ENCODE measurements around the gene IL32.

DNA sequence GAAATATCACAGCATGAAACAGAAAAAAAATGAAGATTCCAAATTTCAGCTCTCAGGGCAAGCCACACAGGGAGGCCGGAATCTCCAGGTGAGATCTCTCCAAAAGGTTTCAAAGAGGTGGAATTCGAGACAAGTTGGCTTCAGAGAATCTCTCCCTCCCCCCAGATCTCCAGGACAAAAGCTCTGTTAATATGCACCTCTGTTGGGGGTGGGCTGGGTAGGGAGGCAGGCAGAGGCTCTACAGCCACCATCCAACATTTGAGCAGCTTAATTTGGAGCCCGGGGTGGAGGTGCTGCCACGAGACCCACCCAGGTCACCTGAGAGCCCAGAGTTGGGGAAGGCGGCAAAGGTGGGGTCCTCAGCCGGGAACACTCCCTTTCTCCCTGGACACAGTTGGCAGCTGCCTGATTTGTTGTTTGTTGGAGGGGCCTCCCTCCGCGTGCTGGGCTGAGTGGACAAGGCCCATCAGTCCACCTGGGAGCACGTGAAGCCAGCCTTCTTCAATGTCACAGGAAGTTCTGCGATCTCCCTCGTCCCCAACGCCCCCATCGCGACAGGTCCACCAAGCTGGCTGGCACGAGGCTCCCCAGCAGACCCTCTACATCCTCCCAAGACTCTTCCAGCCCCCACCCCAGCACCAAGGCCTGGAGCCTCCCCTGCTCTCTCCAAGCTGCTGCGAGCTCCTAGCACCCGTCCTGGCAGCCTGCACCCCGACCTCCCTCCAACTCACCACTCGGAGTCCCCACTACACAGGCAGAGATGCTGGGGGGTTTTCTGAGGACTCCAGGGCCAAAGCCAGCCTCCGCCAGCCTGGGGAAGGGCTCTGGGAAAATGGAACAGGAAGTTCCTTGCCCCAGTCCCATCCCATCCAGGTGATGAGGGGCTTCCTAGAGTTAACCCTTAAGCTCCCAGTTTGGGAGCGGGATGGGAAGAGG lies 33.3 kb downstream of the IL32 start, which contains the start of gene ZSCAN10:
- TF ChIP-seq EZH2 (IDR thresholded peaks at IDR 0.05; ENCODE audit: borderline replicate concordance, low read depth, low read length) (no peak), MAZ (CRISPR knock-in tag; conservative IDR thresholded peaks at IDR 0.05 in 1 of 2, IDR thresholded peaks at IDR 0.05 in 1 of 2) (no peak), POLR2AphosphoS5 (IDR thresholded peaks at IDR 0.05; ENCODE audit: control insufficient read depth, insufficient read depth, low read depth, low read length) (no peak), MYNN (IDR thresholded peaks at IDR 0.05) (no peak), MYNN (CRISPR knock-in tag; IDR thresholded peaks at IDR 0.05) (no peak), FOXK2 (conservative IDR thresholded peaks at IDR 0.05 in 1 of 2, IDR thresholded peaks at IDR 0.05 in 1 of 2; ENCODE audit: low read depth in 2 of 2) (no peak), NFIC (IDR thresholded peaks at IDR 0.05) (no peak), FOXJ3 (CRISPR knock-in tag; IDR thresholded peaks at IDR 0.05) (no peak), MAFF (IDR thresholded peaks at IDR 0.05; ENCODE audit: low read length) (no peak), HNRNPLL (IDR thresholded peaks at IDR 0.05; ENCODE audit: low read depth, low read length, poor library complexity, severe bottlenecking) (no peak), SMARCB1 (IDR thresholded peaks at IDR 0.05; ENCODE audit: insufficient read length, low read depth) (no peak), ELF2 (CRISPR knock-in tag; IDR thresholded peaks at IDR 0.05) (no peak)
- TF ChIP-seq, protein P1, sequence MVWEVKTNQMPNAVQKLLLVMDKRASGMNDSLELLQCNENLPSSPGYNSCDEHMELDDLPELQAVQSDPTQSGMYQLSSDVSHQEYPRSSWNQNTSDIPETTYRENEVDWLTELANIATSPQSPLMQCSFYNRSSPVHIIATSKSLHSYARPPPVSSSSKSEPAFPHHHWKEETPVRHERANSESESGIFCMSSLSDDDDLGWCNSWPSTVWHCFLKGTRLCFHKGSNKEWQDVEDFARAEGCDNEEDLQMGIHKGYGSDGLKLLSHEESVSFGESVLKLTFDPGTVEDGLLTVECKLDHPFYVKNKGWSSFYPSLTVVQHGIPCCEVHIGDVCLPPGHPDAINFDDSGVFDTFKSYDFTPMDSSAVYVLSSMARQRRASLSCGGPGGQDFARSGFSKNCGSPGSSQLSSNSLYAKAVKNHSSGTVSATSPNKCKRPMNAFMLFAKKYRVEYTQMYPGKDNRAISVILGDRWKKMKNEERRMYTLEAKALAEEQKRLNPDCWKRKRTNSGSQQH (CRISPR knock-in tag; IDR thresholded peaks at IDR 0.05), result no peak
- TF ChIP-seq, protein P2, sequence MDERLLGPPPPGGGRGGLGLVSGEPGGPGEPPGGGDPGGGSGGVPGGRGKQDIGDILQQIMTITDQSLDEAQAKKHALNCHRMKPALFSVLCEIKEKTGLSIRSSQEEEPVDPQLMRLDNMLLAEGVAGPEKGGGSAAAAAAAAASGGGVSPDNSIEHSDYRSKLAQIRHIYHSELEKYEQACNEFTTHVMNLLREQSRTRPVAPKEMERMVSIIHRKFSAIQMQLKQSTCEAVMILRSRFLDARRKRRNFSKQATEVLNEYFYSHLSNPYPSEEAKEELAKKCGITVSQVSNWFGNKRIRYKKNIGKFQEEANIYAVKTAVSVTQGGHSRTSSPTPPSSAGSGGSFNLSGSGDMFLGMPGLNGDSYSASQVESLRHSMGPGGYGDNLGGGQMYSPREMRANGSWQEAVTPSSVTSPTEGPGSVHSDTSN (CRISPR knock-in tag; IDR thresholded peaks at IDR 0.05; ENCODE audit: low read depth), result no peak
- TF ChIP-seq, protein P2 (tag; conservative IDR thresholded peaks at IDR 0.05; ENCODE audit: low read depth), result no peak
- TF ChIP-seq, protein P3, sequence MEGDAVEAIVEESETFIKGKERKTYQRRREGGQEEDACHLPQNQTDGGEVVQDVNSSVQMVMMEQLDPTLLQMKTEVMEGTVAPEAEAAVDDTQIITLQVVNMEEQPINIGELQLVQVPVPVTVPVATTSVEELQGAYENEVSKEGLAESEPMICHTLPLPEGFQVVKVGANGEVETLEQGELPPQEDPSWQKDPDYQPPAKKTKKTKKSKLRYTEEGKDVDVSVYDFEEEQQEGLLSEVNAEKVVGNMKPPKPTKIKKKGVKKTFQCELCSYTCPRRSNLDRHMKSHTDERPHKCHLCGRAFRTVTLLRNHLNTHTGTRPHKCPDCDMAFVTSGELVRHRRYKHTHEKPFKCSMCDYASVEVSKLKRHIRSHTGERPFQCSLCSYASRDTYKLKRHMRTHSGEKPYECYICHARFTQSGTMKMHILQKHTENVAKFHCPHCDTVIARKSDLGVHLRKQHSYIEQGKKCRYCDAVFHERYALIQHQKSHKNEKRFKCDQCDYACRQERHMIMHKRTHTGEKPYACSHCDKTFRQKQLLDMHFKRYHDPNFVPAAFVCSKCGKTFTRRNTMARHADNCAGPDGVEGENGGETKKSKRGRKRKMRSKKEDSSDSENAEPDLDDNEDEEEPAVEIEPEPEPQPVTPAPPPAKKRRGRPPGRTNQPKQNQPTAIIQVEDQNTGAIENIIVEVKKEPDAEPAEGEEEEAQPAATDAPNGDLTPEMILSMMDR (IDR thresholded peaks at IDR 0.05 in 2 of 3, conservative IDR thresholded peaks at IDR 0.05 in 1 of 3; ENCODE audit: insufficient read depth in 2 of 3, low read depth in 1 of 3, low read length in 3 of 3), result no peak
